Thoracic aorta (tissue), 2 donors: ENCODE results near the gene SLC1A7. TPM values are rescaled to one million over a fixed set of nuclear protein-coding genes. Genes with fewer than 3 reads are reported as not detected.

ENCODE experiments used
- ATAC-seq: fragments of 150-250 bp; one replicate; pipeline ENCODE4 v1.8.0; 2017; ENCODE audit warnings: low read depth; ENCODE audit not compliant: insufficient number of reproducible peaks, low FRiP score
- DNase-seq: peaks from one replicate; pipeline ENCODE4 v3.0.0-alpha.2; 2020; ENCODE audit warnings: low spot score
- H3K27ac ChIP-seq, 2 donors: fragments of 200-600 bp; sonication (generic); 1 replicate in 1 of 2; 2 replicates in 1 of 2; pipeline ENCODE4 v1.5.1; 2016; ENCODE audit warnings: mild to moderate bottlenecking in 2 of 2, moderate library complexity in 2 of 2
- H3K27me3 ChIP-seq: fragments of 200-600 bp; sonication (generic); replicated peaks from 2 replicates; pipeline ENCODE4 v1.6.0; 2016; ENCODE audit warnings: mild to moderate bottlenecking; ENCODE audit not compliant: insufficient read depth
- H3K36me3 ChIP-seq: fragments of 200-600 bp; sonication (generic); one replicate; pipeline ENCODE4 v1.5.1; 2016
- H3K4me1 ChIP-seq, 2 donors: fragments of 200-600 bp; sonication (generic); 1 replicate in 1 of 2; 2 replicates in 1 of 2; pipeline versions ENCODE4 v1.5.1 to v1.6.0; 2016; ENCODE audit warnings: low read depth in 2 of 2, mild to moderate bottlenecking in 1 of 2; ENCODE audit not compliant: control insufficient read depth in 1 of 2
- H3K4me3 ChIP-seq: fragments of 200-600 bp; sonication (generic); 2 replicates; pipeline ENCODE4 v1.5.1; 2016; ENCODE audit warnings: mild to moderate bottlenecking
- H3K9me3 ChIP-seq: fragments of 200-600 bp; sonication (generic); 2 replicates; pipeline ENCODE4 v1.5.1; 2016
- CTCF ChIP-seq: fragments of 200-600 bp; sonication (generic); IDR thresholded peaks from one replicate; pipeline ENCODE4 v1.5.1; 2019; ENCODE audit warnings: antibody characterized with exemption
- total RNA-seq, 2 donors: library from RNA; depleted of rRNA; stranded (reverse); fragments of >200 nt; gene quantifications; one replicate each; pipeline versions ENCODE4 v1.1.0 to v1.2.3, GENCODE V29; 2016

The SLC1A7 gene
- total RNA-seq, result 1 to 10 TPM in 1 of 2 donors, under 1 TPM in 1; 0.42 to 3.0 TPM

GRCh38 chr1:53142226-53142853, at the start of gene SLC1A7:
Gene SLC1A7, minus strand, starts transcription at chr1:53142638. Its CDS starts 189 bp downstream, at chr1:53142449.
- no peak for DNase-seq
- Histone ChIP-seq H3K4me1 (peaks cover 0 to 3% of the 10 kb centered on the region in 2 donors), H3K27me3 (no peaks in the 10 kb centered on the region), H3K27ac (no peak within 1 kb of the TSS), H3K4me3 (no peak within 1 kb of the TSS), H3K36me3 (no peaks in the 10 kb centered on the region), H3K9me3 (peaks cover 4% of the 10 kb centered on the region)
- no peak for ATAC-seq
- TF ChIP-seq CTCF, result no peak

DNA sequence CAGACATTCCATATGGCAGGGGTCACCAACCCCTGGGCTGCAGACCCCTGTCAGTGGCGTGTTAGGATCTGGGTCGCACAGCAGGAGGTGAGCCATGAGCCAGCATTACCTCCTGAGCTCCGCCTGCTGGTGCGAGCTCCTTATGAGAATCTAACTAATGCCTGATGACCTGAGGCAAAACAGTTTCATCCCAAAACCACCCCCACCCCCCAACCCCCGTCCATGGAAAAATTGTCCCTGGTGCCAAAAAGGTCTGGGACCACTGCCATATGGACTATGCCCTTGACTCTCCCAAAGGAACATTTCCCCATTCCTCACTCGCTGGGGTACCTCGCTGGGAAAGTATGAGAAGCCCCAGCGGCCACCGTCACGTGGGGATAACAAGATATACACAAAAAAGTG, 47.8 kb upstream of the SLC1A7 start:
- no peak overlapping the region for H3K4me3 ChIP-seq
- TF ChIP-seq CTCF, result no peak
- peaks cover 0 to 2% of the 10 kb centered on the region in 2 donors for H3K4me1 ChIP-seq
- DNase-seq (no peak), ATAC-seq (no peak)
- no peaks in the 10 kb centered on the region for H3K36me3 ChIP-seq
- no peaks in the 10 kb centered on the region for H3K27me3 ChIP-seq
- no peaks in the 10 kb centered on the region for H3K9me3 ChIP-seq
- no peak overlapping the region for H3K27ac ChIP-seq

GRCh38 chr1:53189061-53189460, 46.6 kb upstream of the SLC1A7 start:
- no peak overlapping the region for H3K4me3 ChIP-seq
- H3K4me1 ChIP-seq, result no peaks in the 10 kb centered on the region
- no peaks in the 10 kb centered on the region for H3K9me3 ChIP-seq
- H3K27ac ChIP-seq, result no peak overlapping the region
- no peaks in the 10 kb centered on the region for H3K27me3 ChIP-seq
- ATAC-seq (no peak), DNase-seq (no peak)
- no peak for TF ChIP-seq CTCF
- no peaks in the 10 kb centered on the region for H3K36me3 ChIP-seq

DNA sequence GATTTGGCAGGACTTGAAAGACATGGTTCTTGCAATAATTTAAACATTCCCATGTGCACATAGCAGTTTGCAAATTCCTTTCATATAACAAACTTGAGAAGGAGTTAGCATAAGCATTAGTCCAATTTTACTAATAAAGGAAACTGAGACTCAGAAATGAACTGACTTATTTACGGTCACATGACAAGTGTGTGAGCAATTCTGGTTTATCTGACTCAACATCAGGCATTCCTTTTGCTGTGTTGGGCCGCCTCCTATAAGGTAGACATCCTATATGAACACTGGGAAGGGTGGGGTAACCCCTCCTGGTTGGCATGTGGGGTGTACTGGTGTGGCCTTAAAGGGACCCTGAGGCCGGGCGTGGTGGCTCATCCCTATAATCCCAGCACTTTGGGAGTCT, 45.7 kb upstream of the SLC1A7 start:
- no peak for DNase-seq
- no peaks in the 10 kb centered on the region for H3K27me3 ChIP-seq
- H3K4me3 ChIP-seq, result no peak overlapping the region
- H3K36me3 ChIP-seq, result no peaks in the 10 kb centered on the region
- no peak for ATAC-seq
- no peaks in the 10 kb centered on the region for H3K9me3 ChIP-seq
- no peaks in the 10 kb centered on the region for H3K4me1 ChIP-seq
- no peak overlapping the region for H3K27ac ChIP-seq
- no peak for TF ChIP-seq CTCF

DNA sequence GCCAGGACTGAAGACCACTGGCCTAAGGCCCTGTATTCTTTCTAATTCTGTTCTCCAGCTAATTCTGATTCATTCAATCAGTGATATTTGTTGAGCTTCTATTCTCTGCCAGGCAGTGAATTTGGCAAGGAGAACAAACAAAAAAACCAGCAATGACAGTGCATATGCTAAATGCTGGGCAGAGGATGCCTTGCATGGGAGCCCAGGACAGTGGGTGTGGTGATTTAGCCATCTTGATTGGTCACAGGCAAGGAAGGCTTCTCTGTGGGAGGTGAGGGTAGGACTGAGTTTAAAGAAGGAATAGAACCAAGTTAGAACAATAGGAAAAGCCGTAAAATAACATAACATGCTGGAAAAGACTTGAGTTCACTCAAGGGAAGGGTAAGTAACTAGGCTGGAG, 45.0 kb upstream of the SLC1A7 start:
- Histone ChIP-seq H3K4me3 (no peak overlapping the region), H3K9me3 (no peaks in the 10 kb centered on the region), H3K4me1 (no peaks in the 10 kb centered on the region), H3K36me3 (no peaks in the 10 kb centered on the region), H3K27ac (no peak overlapping the region), H3K27me3 (no peaks in the 10 kb centered on the region)
- no peak for ATAC-seq
- TF ChIP-seq CTCF, result no peak
- no peak for DNase-seq
